Fibroblast of skin of right quadriceps (primary cell): Measurements from ENCODE around the gene MRO.
"Not testable (repeated sequence)": the region's sequence is repeated elsewhere in the genome, so short reads cannot be mapped to it uniquely, and the experiment has no call there.

Source experiments
- DNase-seq: peaks from one replicate; pipeline ENCODE4 v3.0.0-alpha.2; 2013

The MRO gene

DNA sequence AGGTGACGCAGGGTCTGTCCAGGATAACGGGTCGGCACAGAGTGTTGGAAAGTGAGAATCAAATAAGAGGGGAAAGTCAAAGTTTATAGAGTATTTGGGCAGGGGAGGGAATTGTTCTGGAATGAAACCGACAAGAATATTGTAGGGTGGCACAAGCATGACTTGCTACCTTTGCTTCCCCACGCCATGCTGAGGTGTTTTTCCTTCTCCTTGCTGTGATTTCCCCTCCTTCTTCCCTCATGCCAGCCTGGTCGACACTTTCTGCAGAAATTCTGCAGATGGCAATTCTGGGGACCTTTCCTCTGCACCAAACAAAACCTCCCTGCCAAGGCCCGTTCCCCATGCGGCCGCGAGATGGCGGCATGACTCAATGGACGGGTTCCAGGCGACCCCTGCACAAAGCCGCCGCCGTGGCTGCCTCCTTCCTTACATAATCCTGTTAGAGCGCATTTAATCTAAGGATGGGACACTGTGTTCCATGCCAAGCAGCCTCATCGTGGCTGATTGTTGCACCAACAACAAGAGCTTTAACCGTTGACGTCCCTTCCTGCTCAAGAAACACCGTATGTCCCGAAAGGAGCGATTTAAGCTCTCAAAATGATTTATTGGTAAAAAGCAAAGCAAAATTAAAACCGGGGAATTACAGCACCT, at the start of gene MRO:
MRO (minus strand) TSS at position 289 of the 651 bp plus-strand sequence. CDS start 10,616 bp downstream, outside the sequence.
- DNase-seq: peak; percentile 66

DNA sequence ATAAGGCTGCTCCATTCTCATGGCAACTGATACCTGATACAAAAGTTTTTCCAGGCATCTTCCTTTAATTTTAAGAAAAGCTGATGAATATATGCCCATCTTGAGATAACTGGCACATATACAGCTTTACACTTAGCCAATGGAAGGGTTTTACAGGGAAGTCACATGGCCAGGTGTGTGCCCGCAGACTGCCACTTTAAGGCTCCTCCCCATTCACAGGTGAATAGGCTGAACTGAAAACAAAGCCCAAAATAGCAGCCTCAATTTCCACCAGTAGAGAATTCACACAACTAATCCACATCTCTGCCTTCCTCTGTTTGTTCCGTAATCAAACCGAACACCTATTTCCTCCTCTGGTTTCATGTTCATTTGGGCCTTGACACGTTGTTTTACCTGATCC, 49.3 kb upstream of the MRO start:
- no peak for DNase-seq

DNA sequence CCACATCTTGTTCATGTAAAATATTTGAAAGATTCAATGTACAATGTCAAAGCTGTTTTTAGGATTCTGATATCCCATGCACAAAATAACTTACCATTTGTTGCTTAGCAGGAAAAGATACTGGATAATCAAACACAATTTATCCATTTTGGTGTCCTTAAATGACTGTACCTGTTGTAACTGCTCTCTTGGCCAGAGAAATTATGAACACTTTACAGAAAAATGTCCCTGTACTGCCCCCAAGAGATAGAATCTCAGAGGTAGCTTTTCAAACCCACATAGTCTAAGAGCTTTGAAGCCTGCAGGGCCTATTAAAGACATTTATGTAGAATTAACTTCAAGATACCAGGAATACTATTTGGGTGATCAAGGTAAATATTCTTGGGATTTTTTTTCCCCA, 46.9 kb upstream of the MRO start:
- DNase-seq: no peak

DNA sequence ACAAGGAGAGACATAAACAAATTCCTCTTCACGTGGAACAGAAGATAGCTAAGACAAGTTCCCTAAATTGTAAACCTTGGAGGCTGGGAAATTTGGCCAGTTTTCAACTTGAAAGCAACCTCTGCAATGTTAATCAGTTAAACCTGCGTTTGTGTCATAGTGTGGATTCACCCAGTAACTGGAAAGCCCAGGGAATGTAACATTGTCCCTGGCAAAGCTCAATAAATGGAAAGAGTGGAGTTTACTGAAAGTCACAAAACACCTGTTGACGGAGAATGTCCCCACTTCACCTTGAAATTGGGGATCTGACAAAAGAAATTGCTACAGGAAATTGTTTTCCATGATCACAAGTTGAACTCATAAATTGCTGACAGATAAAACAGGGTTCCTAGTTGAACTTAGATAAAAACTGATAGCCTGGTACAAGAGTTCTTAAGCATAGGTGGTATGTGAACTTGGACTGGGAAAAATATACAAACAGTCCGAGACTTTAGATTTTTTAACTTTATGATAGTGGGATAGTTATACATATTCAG, 44.1 kb upstream of the MRO start:
- DNase-seq: no peak

DNA sequence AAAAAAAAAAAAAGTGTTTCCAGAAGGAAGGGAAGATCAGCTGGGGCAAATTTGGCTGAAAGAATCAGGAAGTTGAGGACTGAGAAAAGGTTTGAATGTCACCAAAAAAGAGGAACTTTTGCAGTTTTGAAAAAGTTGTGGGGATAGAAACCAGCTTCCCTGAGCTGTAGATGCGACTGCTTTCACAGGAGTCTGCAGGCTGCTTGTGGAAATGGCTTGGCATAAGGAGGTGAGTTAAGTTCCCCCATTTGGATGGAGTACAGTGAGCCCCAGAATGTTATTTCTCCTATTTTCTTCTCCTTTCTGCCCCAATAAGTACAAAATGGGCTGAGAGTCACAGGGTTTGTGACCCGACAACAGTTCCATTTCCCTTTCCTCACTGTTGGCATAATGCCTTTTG, 42.6 kb upstream of the MRO start:
- no peak for DNase-seq

GRCh38 chr18:50861617-50862016, 41.8 kb upstream of the MRO start:
- no peak for DNase-seq

DNA sequence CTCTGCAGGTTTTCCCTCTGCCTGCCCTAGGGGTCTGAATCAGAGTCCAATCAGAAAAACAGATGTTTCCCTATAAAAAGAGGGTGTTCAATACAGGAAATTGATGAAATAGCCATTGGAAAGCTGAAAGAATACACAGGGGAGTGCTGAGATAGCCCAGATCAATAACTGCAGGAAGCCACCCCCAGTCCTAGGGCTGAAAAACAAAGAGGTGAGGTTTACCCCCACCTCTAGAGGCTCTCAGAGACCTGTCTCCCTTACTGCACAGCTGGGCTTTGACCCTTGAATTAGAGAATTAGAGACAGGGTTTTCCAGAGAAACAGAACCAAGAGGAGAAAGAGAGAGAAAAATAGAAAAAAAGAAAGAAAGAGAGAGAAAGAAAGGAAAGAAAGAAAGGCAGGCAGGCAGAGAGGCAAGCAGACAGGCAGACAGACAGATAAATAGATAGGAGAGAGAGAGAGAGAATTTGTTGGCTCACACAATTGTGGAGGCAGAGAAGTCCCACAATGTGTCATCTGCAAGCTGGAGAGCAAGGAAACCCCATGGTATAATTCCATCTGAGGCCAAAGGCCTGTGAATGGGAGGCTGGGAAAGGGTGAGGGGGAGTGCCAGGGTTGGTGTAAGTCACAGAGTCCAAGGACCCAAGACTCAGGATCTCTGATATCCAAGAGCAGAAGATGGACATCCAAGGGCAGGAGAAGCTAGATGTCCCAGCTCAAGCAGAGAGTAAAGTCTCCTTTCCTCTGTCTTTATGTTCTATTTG, 40.2 kb upstream of the MRO start:
- no peak for DNase-seq

DNA sequence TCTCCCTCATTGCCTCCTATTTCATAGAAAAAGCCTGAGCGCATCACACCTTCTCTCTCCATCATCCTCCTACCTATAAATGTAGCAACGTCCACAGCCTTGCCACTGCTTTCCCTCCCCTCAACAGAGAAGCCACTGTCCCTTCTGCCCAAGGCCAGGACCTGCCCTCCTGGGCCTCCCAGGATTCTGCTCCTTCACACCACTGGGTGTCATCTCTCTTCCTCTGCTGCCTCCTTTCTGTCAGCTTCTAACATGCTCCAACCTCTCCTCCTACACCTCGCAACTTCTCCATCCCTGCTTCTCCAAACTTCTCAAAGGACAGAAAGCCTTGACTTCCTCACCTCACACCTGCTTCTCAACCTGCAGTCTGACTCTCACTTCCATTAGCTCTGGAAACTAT, 37.9 kb upstream of the MRO start:
- no peak for DNase-seq

DNA sequence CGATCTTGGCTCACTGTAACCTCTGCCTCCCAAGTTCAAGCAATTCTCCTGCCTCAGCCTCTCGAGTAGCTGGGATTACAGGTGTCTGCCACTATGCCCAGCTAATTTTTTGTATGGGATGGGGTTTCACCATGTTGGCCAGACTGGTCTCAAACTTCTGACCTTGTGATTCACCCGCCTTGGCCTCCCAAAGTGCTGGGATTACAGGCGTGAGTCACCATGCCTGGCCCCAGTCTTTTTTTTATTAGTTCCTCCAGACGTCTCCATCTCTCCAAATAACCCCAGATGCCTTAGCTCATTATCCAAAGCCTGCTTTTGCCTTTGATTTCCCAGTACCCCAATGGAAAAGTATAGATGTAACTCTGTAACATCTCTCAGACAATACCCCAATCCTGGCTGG, 37.4 kb upstream of the MRO start:
- DNase-seq: not testable (repeated sequence)

DNA sequence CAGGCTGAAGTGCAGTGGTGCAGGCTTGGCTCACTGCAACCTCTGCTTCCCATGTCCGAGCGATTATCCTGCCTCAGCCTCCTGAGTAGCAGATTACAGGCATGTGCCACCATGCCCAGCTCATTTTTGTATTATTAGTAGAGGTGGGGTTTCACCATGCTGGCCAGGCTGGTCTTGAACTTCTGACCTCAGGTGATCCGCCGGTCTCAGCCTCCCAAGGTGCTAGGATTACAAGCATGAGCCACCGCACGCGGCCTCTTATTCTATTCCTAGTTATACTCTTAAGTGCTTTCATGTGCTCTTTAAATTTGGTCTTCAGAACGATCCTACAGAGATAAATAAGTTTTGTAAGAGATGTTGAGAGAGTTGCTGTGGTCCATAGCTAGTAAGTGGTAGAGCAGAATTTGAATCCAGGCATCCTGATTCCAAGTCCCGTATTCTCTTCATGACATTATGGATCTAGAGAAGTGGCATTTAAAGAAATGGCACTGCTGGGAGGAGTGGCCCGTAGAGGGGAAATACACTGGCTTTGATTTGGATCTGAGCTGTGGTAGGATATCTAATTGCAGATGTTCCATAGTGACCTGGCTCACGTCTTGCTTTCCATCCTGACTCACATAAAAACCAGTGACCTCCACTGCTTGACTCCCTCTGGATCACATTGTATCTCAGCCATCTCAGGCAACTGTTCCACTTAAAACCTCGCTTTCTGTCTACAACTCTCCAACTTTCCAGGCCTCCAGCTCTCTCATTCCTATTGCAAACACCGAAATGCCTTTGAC, 36.4 kb upstream of the MRO start:
- no peak for DNase-seq

- no peak for DNase-seq
Measured at GRCh38 chr18:50853863-50854271, 34.1 kb upstream of the MRO start.

- no peak for DNase-seq
Measured at GRCh38 chr18:50850307-50851065, 30.7 kb upstream of the MRO start.

GRCh38 chr18:50849419-50849821, 29.6 kb upstream of the MRO start:
- no peak for DNase-seq

GRCh38 chr18:50848991-50849390, 29.2 kb upstream of the MRO start:
- DNase-seq: no peak

- no peak for DNase-seq
Measured at GRCh38 chr18:50848061-50848551, 28.3 kb upstream of the MRO start.

GRCh38 chr18:50847192-50847591, 27.4 kb upstream of the MRO start:
- DNase-seq: no peak

- DNase-seq: no peak
Measured at GRCh38 chr18:50844960-50845359, 25.1 kb upstream of the MRO start.

- no peak for DNase-seq
Measured at GRCh38 chr18:50844554-50844953, 24.7 kb upstream of the MRO start.

DNA sequence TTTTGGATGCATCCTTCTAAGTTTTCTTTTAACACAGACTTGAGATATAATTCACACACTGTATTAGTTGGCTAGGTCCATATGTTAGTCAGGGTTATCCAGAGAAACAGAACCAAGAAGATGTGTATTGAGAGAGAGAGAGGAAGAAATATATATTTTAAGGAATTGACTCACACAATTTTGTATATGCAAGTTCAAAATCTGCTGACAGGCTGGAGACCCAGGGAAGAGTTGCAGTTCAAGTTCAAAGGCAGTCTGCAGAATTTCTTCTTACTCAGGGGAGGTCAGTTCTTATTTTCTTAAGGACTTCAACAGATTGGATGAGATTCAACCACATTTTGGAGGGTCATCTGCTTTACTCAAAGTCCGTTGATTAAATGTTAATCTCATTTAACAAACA, 23.0 kb upstream of the MRO start:
- no peak for DNase-seq

DNA sequence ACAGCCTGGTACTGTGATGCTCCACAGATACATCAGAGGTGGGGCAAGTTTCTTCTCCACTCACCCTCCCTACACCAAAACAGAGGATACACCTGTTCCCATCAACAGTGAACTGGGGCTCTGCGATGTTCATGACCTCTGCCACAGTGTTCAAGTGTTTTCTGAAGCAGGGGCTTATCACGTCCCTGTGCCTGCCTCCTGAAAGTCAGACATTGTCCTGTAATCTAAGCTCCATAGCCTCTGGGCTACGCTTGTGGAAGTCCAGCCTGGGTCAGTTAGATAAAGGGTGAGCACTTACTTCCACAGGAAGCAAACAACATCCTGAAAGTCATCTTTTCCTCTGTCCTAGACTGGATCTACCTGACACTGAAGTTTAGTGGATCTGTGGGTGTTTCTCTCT, 20.2 kb upstream of the MRO start:
- no peak for DNase-seq

GRCh38 chr18:50839341-50839740, 19.5 kb upstream of the MRO start:
- DNase-seq: no peak

DNA sequence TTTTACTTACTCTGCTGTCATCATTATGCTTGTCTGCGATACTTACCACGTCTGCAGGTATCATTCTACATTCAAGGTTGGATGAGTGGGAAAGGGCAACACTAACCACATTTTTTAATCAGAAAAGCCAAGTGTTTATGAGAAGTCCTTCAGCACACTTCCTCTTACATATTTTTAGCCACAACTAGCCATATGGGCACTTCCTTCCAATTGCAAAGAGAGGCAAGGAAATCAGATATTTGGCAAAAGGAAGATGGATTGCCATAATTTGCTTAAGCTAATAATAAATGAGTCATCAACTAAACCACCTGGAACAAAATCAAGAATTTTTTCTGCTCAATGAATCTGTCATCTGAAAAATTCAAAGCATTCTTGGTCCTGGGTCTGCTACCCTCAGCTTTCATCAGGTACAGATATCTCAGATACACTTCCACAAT, 16.7 kb upstream of the MRO start:
- peak; percentile 76 for DNase-seq

DNA sequence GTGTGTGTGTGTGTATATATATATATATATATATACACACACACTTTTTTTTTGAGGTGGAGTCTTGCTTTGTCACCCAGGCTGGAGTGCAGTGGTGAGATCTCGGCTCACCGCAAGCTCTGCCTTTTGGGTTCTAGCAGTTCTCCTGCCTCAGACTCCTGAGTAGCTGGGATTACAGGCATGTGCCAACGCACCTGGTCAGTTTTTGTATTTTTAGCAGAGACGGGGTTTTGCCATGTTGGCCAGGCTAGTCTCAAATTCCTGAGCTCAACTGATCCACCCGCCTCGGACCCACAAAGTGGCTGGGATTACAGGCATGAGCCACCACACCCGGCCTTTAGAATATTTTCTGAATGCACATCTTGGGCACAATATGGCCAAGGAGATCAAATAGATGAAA, 13.7 kb upstream of the MRO start:
- not testable (repeated sequence) for DNase-seq
